Measurements from ENCODE around the gene PRUNE2.

PRUNE2 gene

GRCh38 chr9:76573408-76573807 is 332.5 kb downstream of the PRUNE2 start:
- Mint-ChIP-seq H3K36me3 (peaks cover 11% of the 10 kb centered on the region), H3K27ac (no peak overlapping the region), H3K4me1 (ENCODE audit: low read depth) (peaks cover 26% of the 10 kb centered on the region), H3K4me3 (no peak overlapping the region), H3K27me3 (peaks cover 32% of the 10 kb centered on the region), H3K9me3 (ENCODE audit: low read depth) (peaks cover 10% of the 10 kb centered on the region)

GRCh38 chr9:76572151-76572550 is 333.8 kb downstream of the PRUNE2 start:
- Mint-ChIP-seq H3K27ac (no peak overlapping the region), H3K36me3 (peaks cover 11% of the 10 kb centered on the region), H3K27me3 (peaks cover 32% of the 10 kb centered on the region), H3K9me3 (ENCODE audit: low read depth) (peaks cover 10% of the 10 kb centered on the region), H3K4me3 (peak overlapping the region; percentile 27), H3K4me1 (ENCODE audit: low read depth) (peaks cover 18% of the 10 kb centered on the region)

GRCh38 chr9:76571743-76572146 is 334.2 kb downstream of the PRUNE2 start:
- H3K9me3 Mint-ChIP-seq (ENCODE audit: low read depth), result peaks cover 10% of the 10 kb centered on the region
- peak overlapping the region; percentile 25 for H3K4me3 Mint-ChIP-seq
- H3K27ac Mint-ChIP-seq, result no peak overlapping the region
- H3K36me3 Mint-ChIP-seq, result peaks cover 11% of the 10 kb centered on the region
- H3K4me1 Mint-ChIP-seq (ENCODE audit: low read depth), result peaks cover 17% of the 10 kb centered on the region
- peaks cover 32% of the 10 kb centered on the region for H3K27me3 Mint-ChIP-seq

- Mint-ChIP-seq H3K4me1 (ENCODE audit: low read depth) (peaks cover 13% of the 10 kb centered on the region), H3K36me3 (peaks cover 11% of the 10 kb centered on the region), H3K4me3 (peak overlapping the region; percentile 73), H3K27me3 (peaks cover 32% of the 10 kb centered on the region), H3K27ac (no peak overlapping the region), H3K9me3 (ENCODE audit: low read depth) (peaks cover 10% of the 10 kb centered on the region)
Measured at GRCh38 chr9:76571288-76571687, 334.6 kb downstream of the PRUNE2 start.

- H3K4me1 Mint-ChIP-seq (ENCODE audit: low read depth), result peaks cover 11% of the 10 kb centered on the region
- H3K27ac Mint-ChIP-seq, result no peak overlapping the region
- H3K36me3 Mint-ChIP-seq, result peaks cover 11% of the 10 kb centered on the region
- H3K27me3 Mint-ChIP-seq, result peaks cover 32% of the 10 kb centered on the region
- peak overlapping the region; percentile 73 for H3K4me3 Mint-ChIP-seq
- H3K9me3 Mint-ChIP-seq (ENCODE audit: low read depth), result peaks cover 10% of the 10 kb centered on the region
Measured at GRCh38 chr9:76570826-76571225, 335.1 kb downstream of the PRUNE2 start.

- Mint-ChIP-seq H3K36me3 (peaks cover 7% of the 10 kb centered on the region), H3K4me3 (no peak overlapping the region), H3K27me3 (peaks cover 22% of the 10 kb centered on the region), H3K9me3 (ENCODE audit: low read depth) (peaks cover 10% of the 10 kb centered on the region), H3K4me1 (ENCODE audit: low read depth) (peaks cover 12% of the 10 kb centered on the region), H3K27ac (no peak overlapping the region)
Measured at GRCh38 chr9:76567086-76567485, 338.8 kb downstream of the PRUNE2 start.

GRCh38 chr9:76564297-76564696 is 341.6 kb downstream of the PRUNE2 start:
- Mint-ChIP-seq H3K36me3 (no peaks in the 10 kb centered on the region), H3K27ac (no peak overlapping the region), H3K9me3 (ENCODE audit: low read depth) (no peaks in the 10 kb centered on the region), H3K4me1 (ENCODE audit: low read depth) (peaks cover 5% of the 10 kb centered on the region), H3K4me3 (no peak overlapping the region), H3K27me3 (peaks cover 8% of the 10 kb centered on the region)

- H3K4me1 Mint-ChIP-seq (ENCODE audit: low read depth), result peaks cover 5% of the 10 kb centered on the region
- H3K27me3 Mint-ChIP-seq, result peaks cover 9% of the 10 kb centered on the region
- no peaks in the 10 kb centered on the region for H3K9me3 Mint-ChIP-seq (ENCODE audit: low read depth)
- no peak overlapping the region for H3K27ac Mint-ChIP-seq
- H3K4me3 Mint-ChIP-seq, result no peak overlapping the region
- H3K36me3 Mint-ChIP-seq, result no peaks in the 10 kb centered on the region
Measured at GRCh38 chr9:76562511-76562911, 343.4 kb downstream of the PRUNE2 start.

GRCh38 chr9:76561900-76562299 is 344.0 kb downstream of the PRUNE2 start:
- Mint-ChIP-seq H3K4me1 (ENCODE audit: low read depth) (peaks cover 5% of the 10 kb centered on the region), H3K27me3 (peaks cover 8% of the 10 kb centered on the region), H3K36me3 (no peaks in the 10 kb centered on the region), H3K27ac (no peak overlapping the region), H3K4me3 (no peak overlapping the region), H3K9me3 (ENCODE audit: low read depth) (no peaks in the 10 kb centered on the region)

All from activated naive CD8-positive, alpha-beta T cell (primary cell).